Kidney capillary endothelial cell (primary cell): ENCODE results near the gene FAM168A.

ENCODE experiments used
- DNase-seq: peaks from one replicate; pipeline ENCODE4 v3.0.0-alpha.2; 2018; ENCODE audit warnings: low spot score

The FAM168A gene

GRCh38 chr11:73388265-73389133 lies 209.4 kb downstream of the FAM168A start:
- no peak for DNase-seq

- DNase-seq = no peak
Measured at GRCh38 chr11:73387594-73388264, 210.2 kb downstream of the FAM168A start.

- DNase-seq = no peak
Measured at GRCh38 chr11:73386546-73386945, 211.4 kb downstream of the FAM168A start.

- DNase-seq = no peak
Measured at GRCh38 chr11:73386016-73386415, 211.9 kb downstream of the FAM168A start.

- no peak for DNase-seq
Measured at GRCh38 chr11:73384872-73385689, 212.8 kb downstream of the FAM168A start.

- no peak for DNase-seq
Measured at GRCh38 chr11:73384531-73384871, 213.4 kb downstream of the FAM168A start.

- DNase-seq = no peak
Measured at GRCh38 chr11:73384125-73384441, 213.8 kb downstream of the FAM168A start.

- no peak for DNase-seq
Measured at GRCh38 chr11:73383249-73384124, 214.4 kb downstream of the FAM168A start.

- DNase-seq = no peak
Measured at GRCh38 chr11:73382747-73383146, 215.2 kb downstream of the FAM168A start.

- DNase-seq = no peak
Measured at GRCh38 chr11:73382183-73382582, 215.7 kb downstream of the FAM168A start.

- DNase-seq = no peak
Measured at GRCh38 chr11:73381589-73381988, 216.3 kb downstream of the FAM168A start.

GRCh38 chr11:73380897-73381410 lies 217.0 kb downstream of the FAM168A start:
- DNase-seq = no peak

- DNase-seq = no peak
Measured at GRCh38 chr11:73380331-73380730, 217.6 kb downstream of the FAM168A start.

GRCh38 chr11:73379189-73379880 lies 218.6 kb downstream of the FAM168A start:
- no peak for DNase-seq

GRCh38 chr11:73376803-73377629 lies 220.9 kb downstream of the FAM168A start:
- DNase-seq = peak; percentile 83

- peak; percentile 92 for DNase-seq
Measured at GRCh38 chr11:73376160-73376802, 221.6 kb downstream of the FAM168A start, which contains the start of gene RELT. Gene RELT, plus strand, starts transcription at chr11:73376399. Its CDS starts 12,738 bp downstream, at chr11:73389137.

- no peak for DNase-seq
Measured at GRCh38 chr11:73375830-73376159, 222.1 kb downstream of the FAM168A start.

GRCh38 chr11:73374151-73374550 lies 223.8 kb downstream of the FAM168A start:
- DNase-seq = no peak

- no peak for DNase-seq
Measured at GRCh38 chr11:73372375-73372993, 225.4 kb downstream of the FAM168A start.
